ENCODE measurements around the gene CEP57L1. TPM values are rescaled to one million over a fixed set of nuclear protein-coding genes. Genes with fewer than 3 reads are reported as not detected.

CEP57L1 gene
- total RNA-seq: 92.6 TPM

GRCh38 chr6:109095036-109095834, at the start of gene CEP57L1:
CEP57L1 (plus strand) TSS chr6:109095507; CDS start chr6:109145222, 49,715 bp downstream.
- peak; percentile 91 for DNase-seq

DNA sequence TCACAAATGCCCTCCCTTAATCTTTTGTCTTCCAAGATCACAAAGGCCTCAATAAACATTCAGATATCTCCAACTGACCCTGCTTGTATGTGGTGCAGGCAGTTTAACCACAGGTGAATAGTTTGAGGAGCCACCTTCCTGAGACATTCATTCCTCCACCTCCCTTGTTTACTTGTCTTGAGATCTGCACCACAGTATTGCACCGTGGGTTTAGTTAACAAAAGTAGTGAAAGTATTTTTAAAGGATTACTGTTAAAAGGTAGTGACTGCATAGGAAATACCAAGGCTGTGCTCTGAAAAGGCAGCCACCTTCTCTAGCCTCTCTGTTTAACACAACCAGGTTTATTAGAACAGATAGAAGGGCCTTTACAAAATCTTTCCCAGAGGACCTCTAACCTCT, 47.1 kb upstream of the CEP57L1 start:
- no peak for DNase-seq

DNA sequence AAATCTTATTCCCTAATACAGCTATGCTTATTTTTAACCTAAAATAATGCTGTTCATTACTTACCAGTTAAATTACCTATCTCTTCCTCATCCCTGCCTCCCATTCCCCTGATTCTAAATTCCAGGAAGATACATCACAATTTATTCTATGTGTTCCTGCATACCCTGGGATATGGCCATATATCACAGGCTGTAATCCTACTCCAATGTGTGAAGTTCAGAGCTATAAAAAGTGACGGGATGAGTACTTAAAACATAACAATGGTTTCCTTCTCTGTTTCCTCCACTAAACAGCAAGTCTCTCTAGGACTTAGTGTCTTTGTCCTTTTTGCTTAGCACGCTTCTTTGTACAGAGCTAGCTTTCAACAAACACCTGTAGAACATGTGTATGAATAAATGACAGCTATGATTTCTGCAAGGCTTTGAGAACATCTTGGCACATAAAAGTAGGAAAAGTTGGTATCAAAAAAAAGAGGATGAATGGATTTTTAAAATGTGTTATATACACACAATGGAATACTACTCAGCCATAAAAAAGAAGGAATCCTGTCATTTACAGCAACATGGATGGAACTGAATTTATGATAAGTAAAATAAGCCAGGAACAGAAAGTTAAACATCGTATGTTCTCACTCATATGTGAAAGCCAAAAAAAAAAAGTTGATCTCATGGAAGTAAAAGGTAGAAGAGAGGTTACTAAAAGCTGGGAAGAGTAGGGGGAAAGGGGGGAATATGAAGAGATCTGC, 46.5 kb upstream of the CEP57L1 start:
- DNase-seq: no peak

GRCh38 chr6:109050012-109050411, 45.3 kb upstream of the CEP57L1 start:
- no peak for DNase-seq

GRCh38 chr6:109050447-109051102, 44.7 kb upstream of the CEP57L1 start:
- no peak for DNase-seq

GRCh38 chr6:109051301-109052017, 43.8 kb upstream of the CEP57L1 start:
- DNase-seq: no peak

DNA sequence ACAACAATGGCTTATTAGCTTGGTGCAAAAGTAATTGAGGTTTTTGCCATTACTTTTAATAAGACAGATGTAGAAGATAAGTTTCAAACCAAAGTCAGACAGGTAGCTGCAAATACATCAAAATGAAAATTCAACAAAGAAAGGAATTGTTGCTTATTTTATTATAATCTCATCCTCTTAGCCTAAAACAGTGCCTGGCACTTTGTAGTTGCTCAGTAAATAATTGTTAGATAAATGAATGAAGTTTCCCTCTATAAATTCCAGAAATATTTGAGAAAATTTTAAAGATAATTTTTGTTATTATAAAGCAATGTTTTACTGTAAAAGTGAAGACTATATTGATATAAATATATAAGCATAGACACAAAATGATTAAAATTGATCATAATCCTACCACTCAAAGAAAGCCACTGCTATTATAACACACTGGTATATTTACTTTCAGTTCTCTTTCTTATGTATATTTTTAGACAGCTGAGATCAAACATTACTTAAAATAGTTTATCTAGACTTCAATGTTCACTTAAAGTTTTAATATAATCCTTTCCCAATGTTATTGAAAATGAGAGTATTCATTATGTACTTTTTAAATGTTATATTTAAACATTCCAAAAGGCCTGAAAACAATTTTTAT, 43.2 kb upstream of the CEP57L1 start:
- DNase-seq: no peak

- DNase-seq: no peak
These were observed 42.5 kb upstream of the CEP57L1 start for GRCh38 chr6:109052852-109053251.

DNA sequence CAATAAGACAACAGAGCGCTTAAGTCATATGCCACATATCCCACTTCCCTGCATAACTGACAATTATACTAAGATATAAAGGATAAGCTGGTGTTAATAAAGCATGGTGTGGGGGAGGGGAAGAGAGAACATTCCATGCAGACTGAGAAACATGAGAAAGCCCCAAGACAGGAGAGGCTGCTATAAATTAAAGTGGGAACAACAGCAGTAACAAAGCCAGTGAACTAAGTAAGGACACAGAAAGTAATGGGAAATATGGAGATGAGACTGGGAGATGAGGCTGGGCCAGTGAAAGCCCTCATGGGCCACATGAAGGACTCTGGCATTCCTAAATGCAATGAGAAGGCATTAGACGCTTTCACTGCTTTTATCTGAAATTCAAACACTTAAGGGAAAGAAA, 42.0 kb upstream of the CEP57L1 start:
- DNase-seq: no peak

GRCh38 chr6:109055771-109056235, 39.5 kb upstream of the CEP57L1 start:
- no peak for DNase-seq

DNA sequence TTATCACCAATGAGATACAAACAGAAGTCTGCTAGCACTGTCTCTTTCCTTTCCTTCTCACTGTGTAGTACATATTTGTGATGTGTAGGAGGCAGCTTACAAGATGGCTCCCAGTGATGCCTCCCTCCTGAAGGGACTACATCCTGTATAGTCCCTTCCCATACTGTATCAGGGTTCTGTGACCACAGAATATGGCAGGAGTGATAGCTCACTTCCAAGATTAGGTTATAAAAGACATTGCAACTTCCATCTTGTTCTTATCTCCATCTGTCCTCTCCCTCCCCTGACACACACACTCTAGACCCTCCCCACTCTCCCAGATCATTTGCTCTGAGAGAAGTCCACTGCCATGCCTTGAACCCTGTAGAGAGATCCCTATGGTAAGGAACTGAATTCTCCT, 38.6 kb upstream of the CEP57L1 start:
- DNase-seq: no peak

DNA sequence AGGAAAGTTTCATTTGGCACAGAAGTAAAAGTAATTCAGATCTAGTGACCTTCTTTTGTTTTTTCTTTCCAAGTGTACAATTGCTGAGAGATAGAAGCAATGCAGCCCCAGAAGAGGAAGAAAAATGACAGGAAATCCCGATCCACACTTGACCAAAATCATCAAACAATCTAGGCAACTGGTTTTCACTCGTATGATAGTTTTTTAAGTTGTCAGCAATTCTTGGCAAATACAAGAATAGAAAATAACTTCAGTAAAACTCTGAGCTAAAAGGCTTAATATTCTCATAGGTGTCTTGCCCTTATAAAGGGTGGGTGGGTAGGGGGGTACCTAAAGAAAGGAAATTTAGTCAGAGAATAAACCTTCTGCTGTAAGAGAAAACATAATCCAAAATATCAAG, 36.7 kb upstream of the CEP57L1 start:
- no peak for DNase-seq

DNA sequence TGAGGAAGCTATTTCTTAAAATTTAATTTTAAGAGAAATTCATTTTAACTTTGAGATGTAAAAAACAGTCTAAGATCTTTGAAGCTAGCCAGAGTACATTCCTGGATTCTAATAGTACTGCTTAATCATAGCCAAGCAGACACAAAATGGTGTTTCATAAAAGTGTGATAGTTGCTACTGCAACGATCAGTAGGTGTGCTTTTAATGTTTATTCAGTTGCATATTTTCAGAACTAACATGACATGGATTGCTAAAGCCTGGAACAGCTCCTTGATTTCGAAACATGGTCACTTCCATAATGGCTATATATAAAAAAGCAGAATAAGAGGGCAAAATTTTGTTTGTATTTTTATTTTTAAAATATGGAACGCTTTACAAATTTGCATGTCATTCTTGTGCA, 36.2 kb upstream of the CEP57L1 start:
- no peak for DNase-seq

DNA sequence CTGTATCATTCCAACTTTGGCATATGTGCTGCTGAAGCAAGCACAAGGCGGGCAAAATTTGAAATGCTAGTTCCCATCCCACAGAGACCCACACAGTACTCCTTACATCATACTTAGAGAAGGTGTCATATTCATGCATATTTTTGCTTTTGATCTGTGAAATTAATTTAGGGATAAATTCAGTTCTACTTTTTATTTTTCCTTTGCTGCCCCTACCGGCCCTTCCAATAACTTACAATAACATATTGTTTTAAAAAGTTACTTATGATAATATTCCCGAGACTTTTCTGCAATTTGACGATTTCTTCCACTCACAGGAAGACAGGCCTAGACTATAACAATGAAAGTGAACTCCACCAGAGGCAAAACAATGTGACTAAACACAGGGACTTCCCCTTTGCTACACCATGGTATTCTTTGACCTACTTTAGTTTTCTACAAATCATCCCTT, 35.7 kb upstream of the CEP57L1 start:
- no peak for DNase-seq

DNA sequence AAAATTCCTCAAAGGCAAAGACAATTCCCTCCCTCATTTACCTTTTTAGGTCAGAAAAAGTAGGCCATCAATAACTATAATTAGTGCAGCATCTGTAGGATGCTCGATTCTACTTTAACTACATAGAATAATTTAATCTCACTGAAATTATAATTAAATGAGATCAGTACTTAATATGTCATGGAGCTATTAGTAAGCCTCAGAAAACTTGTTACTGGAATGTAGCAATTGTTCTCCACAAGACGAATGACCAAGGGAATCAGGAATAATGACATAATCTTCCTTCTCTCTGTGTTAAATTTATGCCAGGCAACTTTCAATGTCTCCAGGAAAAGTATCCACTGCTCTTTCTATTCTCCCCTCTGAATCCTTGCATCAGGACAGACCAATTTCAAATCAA, 34.7 kb upstream of the CEP57L1 start:
- DNase-seq: no peak

GRCh38 chr6:109062216-109062615, 33.1 kb upstream of the CEP57L1 start:
- DNase-seq: no peak

- DNase-seq: no peak
These were observed 32.4 kb upstream of the CEP57L1 start for GRCh38 chr6:109062767-109063352.

GRCh38 chr6:109069746-109070145, 25.6 kb upstream of the CEP57L1 start:
- DNase-seq: no peak

- no peak for DNase-seq
These were observed 24.0 kb upstream of the CEP57L1 start for GRCh38 chr6:109071125-109071917.

GRCh38 chr6:109073344-109074132, 21.8 kb upstream of the CEP57L1 start:
- DNase-seq: no peak
